AG08395 (cell line): ENCODE measurements around the gene LBHD1.
"Not testable (repeated sequence)": the region's sequence is repeated elsewhere in the genome, so short reads cannot be mapped to it uniquely, and the experiment has no call there.

ENCODE experiments used
- DNase-seq: peaks from one replicate; pipeline ENCODE4 v3.0.0; 2012; ENCODE audit warnings: mixed read lengths, low spot score

LBHD1 gene

DNA sequence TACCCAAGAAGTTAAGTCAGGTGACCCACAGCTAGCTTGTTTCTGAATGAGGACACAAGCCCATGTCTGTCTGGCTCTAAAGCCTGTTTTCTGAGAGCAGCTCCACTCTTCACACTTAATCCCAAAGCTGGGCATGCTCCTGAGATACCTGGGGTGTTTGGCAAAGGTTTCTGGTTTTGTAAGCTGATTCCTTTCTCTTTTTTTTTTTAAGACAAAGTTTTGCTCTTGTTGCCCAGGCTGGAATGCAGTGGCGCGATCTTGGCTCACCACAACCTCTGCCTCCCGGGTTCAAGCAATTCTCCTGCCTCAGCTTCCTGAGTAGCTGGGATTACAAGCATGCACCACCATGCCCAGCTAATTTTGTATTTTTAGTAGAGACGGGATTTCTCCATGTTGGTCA, 21.6 kb upstream of the LBHD1 start:
- not testable (repeated sequence) for DNase-seq

DNA sequence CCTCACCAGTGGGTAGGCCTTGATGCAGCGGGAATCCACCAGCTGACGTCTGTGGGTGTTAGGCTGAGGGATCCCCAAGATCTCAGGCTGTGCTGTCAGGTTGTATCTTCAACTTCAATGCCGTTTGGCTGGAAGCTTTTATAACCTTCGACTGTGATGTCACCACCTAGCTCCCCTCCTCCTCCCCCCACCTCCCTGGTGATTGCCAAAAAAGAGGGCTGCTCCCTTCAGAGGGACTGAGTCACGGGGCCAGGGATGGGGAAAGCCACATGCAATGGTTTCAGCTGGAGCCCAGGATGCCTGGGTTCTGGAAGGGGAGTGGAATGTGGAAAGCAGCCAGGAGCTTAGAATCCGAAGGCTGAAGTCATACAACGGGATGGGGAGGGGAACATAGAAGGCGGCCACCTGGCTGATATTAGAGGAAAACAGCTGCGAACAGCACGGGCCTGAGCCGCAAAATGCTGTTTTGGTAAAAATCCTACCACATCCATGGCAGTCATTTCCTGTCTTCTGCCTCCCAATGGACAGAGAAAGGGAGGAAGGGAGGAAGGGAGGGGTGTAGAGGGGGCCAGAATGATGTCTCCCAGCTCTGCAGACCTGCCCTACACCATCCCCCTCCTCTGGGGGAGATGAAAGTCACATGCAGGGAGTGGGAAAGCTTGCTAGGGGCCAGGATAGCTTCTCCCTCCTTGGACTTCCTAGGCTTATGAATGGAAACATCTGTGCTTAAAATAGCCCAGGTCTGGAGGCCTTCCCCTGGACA, 17.5 kb upstream of the LBHD1 start, which contains the start of gene LRRN4CL:
TSS of gene LRRN4CL (minus strand) at position 110 of the 763 bp plus-strand sequence. CDS start 1,022 bp downstream, outside the sequence.
- peak; percentile 98 for DNase-seq

DNA sequence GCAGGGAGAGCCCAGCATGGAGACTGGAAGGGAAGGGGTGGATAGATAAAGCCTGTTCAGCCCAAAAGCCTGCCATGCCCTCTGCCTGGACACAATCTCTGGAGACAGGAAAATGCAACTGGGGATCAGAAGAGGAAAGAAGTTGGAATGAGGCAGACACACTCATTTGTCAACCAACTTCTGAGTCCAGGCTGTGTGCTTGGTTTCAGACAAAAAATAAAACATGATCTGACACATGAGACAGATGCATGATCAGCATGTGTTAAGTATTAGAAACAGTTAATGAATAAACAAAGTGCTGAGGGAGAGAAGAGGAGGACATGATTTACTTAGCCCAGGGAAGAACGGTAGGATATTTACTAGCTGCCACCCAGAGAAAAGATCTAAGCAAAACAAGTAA, 16.4 kb upstream of the LBHD1 start:
- no peak for DNase-seq

DNA sequence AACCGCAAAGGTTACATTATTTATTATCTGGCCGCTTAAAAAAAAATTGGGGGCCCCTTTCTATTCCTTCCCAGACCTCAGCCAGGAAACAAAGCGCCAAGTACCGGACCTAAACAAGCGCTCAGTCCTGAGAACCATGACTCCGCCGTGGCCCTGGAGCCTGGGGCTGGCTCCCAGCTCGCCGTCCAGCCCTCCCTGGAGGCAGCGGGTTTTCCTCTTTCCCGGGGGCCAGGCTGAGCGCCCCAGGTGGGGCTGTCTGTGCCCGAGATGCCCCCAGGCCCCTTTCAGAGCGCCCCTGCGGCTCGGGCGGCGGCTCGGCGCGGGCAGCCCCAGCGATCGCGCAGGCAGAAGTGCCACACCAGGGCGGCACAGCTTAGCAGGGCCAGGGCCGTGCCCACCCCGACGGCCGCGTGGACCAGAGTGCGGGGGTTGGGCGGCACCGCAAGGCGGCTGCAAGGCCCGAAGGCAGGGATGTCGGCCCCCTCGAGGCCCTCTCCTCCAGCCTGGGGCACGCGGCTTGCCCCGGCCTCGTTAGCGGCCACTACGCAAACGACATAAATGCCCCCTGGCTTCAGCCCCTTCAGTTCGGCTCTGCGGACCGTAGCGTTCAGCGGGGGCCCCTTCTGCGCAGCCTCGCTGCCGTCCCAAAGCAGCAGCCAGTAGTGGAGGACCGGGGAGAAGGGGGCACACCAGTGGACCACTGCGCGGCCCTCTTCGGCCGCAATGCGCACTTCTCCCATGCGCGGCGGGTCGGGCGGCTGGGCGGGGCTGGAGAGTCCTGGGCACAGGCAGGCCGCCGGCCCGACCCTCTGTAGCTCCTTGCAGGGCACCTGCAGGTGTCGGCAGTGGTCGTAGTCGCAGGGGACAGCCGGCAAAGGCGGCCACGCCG, 15.7 kb upstream of the LBHD1 start:
- no peak for DNase-seq

DNA sequence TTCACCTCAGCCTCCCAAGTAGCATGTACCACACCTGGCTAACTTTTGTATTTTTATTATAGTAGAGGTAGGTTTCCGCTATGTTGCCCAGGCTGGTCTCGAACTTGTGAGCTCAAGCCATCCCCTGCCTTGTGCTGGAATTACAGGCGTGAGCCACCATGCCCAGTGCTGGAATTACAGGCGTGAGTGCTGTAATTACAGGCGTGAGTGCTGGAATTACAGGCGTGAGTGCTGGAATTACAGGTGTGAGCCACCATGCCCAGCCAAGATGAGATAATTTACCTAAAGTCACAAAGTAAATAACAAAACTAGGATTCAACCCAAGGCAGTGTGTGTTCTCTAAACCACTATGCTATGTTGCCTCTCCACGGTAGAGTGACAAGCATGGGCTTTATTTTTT, 10.5 kb upstream of the LBHD1 start:
- DNase-seq: no peak

DNA sequence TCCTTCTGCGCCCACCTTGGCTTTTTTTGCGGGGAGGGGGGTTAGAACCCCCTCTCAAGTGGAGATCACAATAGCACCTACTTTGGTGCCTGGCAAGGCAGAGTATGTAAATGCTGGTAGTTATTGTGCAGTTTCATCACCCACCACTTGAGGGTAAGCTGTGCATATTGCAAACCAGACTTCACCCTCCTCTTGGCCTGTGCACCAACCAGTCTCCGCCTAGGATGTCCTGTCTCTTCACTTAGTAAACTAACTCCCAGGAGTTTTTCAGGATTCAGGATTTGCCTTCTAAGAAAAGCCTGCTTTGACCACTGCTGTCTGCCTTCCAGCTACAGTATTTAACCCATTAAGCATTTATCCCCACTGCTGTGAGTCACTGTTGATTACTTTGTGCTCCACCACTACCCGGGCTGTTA, 8.8 kb upstream of the LBHD1 start:
- DNase-seq: peak; percentile 81

DNA sequence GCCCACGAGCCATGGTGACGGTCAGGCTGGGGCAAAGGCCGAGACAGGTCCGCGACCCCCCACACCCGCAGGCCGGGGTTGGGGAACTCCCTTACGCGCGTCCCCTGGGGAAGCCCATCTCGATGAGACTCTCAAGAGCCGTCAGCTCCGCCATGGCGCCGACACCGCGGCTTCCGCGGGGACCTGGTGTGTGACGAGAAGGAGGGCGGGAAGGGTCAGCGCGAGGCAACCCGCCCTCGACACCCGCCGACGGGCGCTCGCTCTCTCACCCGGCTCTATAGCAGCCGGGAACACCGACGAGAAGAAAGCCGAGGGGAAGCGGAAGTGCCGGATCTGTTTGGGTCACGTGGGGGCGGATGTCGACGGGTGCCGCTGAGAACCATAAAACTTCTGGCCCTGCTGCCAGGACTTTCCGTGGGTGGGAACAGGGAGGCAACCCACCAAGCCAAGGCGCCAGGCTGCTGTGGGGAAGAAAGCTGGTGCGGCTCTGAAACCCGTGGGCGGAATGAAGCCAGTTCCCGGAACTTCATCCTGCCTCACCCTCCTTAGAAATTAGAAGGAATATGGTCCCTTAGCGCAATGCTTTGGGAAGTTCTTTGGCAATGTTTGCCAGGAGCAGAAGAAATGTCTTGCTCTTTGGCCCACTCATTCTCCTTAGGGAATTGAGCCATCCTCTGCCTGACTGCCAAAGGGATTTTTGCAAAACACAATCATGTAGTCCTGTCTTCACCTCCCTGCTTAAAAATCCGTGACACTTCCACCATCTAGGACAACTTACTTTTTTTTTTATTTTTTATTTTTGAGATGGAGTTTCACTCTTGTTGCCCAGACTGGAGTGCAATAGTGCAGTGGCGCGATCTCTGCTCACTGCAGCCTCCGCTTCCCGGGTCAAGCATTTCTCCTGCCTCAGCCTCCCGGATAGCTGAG, 7.0 kb upstream of the LBHD1 start, which contains the start of gene UBXN1:
TSS of gene UBXN1 (minus strand) at position 304 of the 927 bp plus-strand sequence. CDS start at position 154, 150 bp downstream.
- DNase-seq: peak; percentile 91

DNA sequence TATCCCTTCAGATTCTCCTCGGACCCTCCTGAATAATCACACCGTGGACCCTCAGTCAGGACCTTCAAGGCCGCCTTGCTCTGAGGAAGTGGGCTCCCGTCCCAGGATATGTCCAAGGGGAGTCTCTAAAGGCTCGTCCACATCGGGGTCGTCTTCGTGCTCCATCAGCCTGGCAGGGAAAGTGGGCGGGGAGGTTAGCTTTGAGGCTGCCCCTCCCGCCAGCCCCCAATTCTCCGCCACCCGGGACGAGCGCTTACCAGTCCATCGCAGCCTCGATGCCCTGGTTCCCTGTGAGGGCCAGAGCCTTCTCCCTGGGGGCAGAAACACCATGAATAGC, 6.3 kb upstream of the LBHD1 start:
- no peak for DNase-seq

DNA sequence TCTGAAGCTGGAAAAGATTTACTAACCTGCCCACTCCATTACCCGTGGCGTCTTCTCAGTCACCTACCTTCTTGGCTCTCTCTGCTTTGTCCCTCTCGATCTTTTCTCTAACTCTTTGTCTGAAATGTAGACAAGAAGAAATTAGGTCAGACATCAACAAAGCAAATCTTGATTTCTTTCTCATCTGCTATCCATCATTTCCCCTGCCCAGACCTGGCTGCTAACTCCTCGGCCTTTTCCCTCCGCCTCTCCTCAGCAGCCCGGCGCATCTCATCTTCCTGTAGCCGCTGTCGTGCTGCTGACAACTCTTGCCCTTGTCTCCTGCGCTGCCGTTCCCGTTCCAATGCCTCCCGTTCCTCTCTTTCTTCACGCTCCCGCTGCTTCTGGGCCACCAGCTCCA, 5.6 kb upstream of the LBHD1 start:
- DNase-seq: no peak

DNA sequence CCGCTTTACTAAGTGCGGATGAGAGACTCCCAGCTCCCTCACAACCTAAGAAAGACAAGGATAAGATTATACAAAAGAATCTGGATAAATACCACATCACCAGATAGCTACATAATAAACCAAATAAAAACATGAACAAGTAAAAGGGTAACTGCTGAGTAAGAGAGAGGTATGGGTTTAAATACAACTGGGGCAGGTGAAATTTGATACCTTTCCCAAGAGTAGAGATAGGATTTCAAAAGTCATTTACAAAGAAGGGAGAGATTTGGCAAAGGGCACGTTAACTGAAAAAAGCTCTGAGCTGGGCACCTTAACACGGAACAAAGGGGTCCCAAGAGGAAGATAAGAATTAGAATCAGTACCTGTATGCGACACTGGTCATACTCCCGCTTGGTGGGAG, 5.1 kb upstream of the LBHD1 start:
- DNase-seq: no peak

DNA sequence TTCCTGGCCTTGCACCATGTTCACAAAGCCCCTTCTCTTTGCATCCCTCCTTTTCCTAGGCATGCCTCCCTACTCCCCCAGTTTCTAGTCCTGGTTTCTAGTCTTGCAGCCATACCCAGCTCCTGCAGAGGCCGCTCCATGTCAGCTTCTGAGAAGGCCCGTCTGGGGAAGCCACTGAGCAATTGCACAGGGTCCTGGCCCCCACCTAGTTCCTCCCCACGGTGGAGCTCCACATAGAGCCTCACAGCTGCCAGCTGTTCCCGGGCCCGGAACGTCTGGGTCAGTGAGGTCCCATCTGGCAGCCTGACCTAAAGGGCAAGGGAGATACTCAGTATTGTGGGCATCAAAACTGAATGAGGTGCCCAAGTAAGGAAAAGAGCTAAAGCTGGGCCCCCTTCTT, 4.6 kb upstream of the LBHD1 start:
- no peak for DNase-seq

DNA sequence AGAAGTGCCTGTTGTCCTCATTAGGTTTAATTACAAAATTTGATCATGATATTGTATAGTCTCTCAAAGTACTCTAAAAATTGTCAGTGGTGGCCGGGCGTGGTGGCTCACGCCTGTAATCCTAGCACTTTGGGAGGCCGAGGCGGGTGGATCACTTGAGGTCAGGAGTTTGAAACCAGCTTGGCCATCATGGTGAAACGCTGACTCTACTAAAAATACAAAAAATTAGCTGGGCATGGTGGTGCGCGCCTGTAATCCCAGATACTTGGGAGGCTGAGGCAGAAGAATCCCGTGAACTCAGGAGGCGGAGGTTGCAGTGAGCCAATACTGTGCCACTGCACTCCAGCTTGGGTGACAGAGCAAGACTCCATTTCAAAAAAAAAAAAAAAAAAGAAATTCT, 3.3 kb upstream of the LBHD1 start:
- not testable (repeated sequence) for DNase-seq

DNA sequence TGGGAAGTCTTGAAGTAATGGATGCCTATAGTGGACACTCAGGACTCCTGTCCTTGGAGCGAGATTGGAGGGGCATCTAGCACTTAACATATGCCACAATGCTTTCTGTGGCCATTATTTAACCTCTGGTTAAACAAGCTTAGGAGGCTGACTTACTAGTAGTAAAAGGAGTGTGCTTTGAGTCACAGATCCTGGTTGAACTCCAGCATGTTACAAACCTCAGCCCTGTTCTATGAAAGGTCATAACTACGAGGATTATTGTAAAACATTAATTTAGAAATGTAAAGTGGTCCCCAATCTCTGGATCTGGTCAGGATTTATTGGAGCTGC, 1.1 kb upstream of the LBHD1 start:
- DNase-seq: no peak

DNA sequence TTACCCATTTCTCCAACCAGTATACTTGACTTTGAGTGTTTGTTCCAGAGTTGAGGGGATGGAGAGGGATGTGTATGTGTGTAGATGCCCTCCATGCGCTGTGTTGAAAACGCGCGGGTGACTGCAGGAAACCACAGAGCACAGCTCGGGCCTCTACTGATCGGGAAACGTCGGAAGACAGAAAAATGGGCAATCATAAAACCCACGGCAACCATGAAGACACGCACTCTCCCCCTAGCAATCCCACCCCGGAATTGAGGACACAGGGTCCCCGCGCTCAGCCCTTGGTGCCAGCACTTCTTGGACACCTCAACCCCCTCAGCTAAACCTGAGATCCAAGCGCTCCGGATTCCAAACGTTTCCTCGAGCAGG, 845 bp downstream of the LBHD1 start:
- DNase-seq: peak; percentile 35

DNA sequence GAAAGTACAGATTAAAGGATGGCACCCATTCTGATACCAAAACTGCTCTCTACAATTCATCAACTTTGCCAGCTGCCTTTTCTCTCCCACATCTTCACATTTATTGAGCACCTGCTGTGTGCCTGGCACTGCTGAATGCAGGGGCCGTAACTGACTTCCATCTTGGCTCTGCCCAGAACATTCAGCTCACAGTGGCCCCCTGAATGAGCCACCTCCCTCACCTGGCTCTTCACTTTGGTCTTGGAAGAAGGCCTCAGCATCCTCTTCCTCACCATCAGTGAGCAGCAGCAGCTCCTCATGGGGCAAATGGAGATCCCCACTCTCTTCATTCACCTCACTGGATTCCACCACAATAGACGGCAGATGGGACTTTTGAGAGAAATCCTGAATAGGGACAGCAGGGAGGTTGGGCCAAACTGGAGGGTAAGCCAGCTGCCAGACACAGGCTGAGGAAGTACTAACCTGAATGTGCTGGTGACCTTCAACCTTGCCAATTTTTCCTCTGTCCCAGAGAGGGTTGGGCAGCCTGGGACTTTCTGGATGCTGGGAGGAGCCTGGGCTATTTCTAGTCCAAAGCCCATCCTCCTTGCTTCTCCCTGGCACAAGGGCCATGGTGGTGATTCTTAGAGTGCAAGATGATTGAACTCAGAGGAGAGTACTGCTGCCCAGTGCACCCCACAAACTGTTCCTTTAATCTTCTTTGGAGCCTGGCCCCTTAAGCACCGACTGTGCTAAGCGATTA, 2.5 kb downstream of the LBHD1 start:
- no peak for DNase-seq

DNA sequence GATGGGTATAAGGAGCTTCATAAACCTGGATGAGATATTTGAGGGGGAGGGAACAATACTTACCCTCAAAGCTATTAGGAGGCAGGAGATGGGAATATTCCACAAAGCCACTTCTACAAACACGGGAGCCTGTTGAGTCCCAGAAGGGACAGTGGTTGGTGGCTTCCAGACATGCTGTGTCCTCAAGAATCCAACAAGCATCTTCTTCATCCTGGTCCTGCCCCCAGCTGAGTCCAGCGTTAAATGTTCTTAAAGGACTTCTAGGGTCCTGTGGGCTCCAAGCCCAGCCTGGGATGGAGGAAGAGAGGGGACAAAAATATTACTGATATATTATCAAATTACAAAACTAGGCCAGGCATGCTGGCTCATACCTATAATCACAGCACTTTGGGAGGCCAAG, 4.6 kb downstream of the LBHD1 start:
- no peak for DNase-seq

DNA sequence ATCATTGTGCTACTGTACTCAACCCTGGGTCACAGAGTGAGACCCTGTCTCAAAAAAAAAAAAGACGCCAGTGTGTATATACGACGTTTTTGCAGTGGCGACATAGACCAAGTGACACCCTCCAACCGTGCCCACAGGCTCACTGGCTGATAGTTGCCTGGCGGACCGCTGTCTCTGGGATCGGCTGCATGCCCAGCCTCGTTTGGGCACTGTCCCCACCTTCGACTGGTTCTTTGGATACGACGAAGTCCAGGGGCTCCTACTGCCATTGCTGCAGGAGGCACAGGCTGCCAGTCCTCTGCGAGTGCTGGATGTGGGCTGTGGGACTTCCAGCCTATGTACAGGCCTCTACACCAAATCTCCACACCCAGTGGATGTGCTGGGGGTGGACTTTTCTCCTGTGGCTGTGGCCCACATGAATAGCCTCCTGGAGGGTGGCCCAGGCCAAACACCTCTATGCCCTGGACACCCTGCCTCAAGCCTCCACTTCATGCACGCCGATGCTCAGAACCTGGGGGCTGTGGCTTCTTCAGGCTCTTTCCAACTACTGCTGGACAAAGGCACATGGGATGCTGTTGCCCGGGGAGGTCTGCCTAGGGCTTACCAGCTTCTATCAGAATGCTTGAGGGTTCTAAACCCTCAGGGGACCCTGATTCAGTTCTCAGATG, 5.7 kb downstream of the LBHD1 start:
- no peak for DNase-seq

DNA sequence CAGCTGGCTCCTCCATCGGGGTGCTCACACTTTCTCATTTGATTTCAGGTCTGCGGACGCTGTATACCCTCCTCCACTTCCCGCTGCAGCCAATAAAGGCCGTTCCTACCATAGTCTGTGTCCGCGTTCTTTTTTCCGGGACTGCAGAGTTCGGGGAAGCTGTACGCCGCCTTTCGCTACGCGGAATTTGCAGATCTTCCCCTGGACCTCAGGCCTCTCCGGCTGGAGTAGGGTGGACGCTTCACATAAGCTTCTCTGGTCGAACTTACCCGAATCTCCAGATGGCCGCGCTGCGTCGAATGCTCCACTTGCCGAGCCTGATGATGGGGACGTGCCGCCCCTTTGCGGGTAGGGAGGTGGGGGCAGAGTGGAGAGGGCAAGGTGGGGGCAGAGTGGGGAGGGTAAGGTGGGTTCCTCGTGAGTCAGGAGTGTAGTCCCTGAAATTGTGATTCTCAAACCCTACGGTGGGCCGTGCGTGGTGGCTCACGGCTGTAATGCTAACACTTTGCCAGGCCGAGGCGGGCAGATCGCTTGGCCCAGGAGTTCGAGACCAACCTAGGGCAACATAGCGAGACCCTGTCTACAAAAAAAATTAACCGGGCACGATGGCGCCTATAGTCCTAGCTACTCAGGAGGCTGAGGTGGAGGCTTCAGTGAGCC, 6.3 kb downstream of the LBHD1 start:
- peak; percentile 41 for DNase-seq

DNA sequence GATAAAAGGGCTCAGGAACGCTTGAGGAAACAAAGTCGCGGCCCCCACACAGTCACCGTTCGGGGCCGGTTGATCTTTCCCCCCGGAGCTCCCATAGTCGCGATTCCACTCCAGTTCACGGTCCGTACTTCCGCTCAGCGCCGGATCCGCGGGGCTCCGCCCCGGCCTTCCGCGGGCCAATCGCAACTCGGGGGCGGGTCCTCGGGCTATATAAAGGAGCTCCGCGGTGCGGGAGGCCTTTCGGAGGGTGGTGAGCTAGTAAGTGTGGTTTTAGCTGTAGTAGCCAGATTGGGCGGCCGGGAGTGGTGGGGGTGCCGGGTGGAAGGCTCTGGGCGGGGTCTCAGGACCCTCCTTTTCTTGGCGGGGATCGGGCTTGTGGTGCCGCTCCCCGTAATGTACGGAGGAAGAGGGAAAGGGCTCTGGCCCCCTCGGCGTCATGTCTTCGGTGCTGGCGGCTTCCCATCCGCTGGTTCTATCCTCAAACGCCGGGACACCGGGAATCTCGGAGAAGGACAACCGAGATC, 6.9 kb downstream of the LBHD1 start, which contains the start of the genes C11orf98 and CSKMT:
TSS of gene C11orf98 (minus strand) at position 136 of the 524 bp plus-strand sequence. CDS start at position 95, 41 bp downstream.
TSS of gene CSKMT (plus strand) at position 238 of the 524 bp plus-strand sequence. CDS start 568 bp downstream, outside the sequence.
- peak; percentile 98 for DNase-seq
